ENCODE measurements around the gene MYMX.

DNA sequence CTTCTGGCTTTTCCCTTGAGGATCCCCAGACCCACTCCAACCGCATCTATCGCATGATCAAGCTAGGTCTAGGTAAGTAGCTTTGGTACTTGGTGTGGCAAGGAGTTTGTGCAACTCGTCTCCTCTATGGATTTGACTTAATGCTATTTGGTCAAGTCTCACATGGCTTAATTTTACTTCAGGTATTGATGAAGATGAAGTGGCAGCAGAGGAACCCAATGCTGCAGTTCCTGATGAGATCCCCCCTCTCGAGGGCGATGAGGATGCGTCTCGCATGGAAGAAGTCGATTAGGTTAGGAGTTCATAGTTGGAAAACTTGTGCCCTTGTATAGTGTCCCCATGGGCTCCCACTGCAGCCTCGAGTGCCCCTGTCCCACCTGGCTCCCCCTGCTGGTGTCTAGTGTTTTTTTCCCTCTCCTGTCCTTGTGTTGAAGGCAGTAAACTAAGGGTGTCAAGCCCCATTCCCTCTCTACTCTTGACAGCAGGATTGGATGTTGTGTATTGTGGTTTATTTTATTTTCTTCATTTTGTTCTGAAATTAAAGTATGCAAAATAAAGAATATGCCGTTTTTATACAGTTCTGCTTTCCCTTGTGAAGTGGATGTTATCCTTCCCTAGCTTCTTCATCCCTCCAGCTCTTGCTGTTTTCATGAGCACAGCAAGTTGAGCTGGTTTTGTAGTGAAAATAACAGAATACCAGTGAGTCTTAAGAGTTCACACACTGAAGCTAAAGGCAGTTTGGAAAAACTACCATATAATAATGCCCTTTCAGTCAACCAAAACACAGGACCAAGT is 36.8 kb downstream of the MYMX start:
- TF ChIP-seq GATA2 (IDR thresholded peaks at IDR 0.05; ENCODE audit: low read depth, low read length): no peak
- no peak for TF ChIP-seq GATA3 (IDR thresholded peaks at IDR 0.05; ENCODE audit: low read depth, low read length)
